GM12878 (cell line): ENCODE data around the gene SLC36A4.

ENCODE experiments used
- BCL11A ChIP-seq: IDR thresholded peaks from 2 replicates; pipeline ENCODE4 v1.6.1; 2011; ENCODE audit warnings: low read depth, low read length
- BRCA1 ChIP-seq: IDR thresholded peaks from 2 replicates; pipeline ENCODE4 v1.6.1; 2011; ENCODE audit warnings: low read depth, low read length, improper control_type of control experiment
- CTCF ChIP-seq, 3 experiments: IDR thresholded peaks in 2 of 3; conservative IDR thresholded peaks in 1 of 3; 2 replicates each; pipeline ENCODE4 v1.5.1; 2011; ENCODE audit warnings: low read depth in 3 of 3, low read length in 3 of 3, mild to moderate bottlenecking in 3 of 3, control low read depth in 2 of 3, moderate library complexity in 2 of 3, inconsistent platforms in 1 of 3, mixed read lengths in 1 of 3; ENCODE audit not compliant: control insufficient read depth in 2 of 3, insufficient read depth in 1 of 3; ENCODE audit errors: extremely low read depth in 1 of 3
- EP300 ChIP-seq, 2 experiments: fragments of 150-350 bp in 1 of 2; IDR thresholded peaks; 2 replicates each; pipeline ENCODE4 v1.6.1; 2011 to 2012; ENCODE audit warnings: low read depth in 2 of 2, low read length in 2 of 2, borderline replicate concordance in 1 of 2, improper control_type of control experiment in 1 of 2, inconsistent platforms in 1 of 2; ENCODE audit not compliant: control insufficient read depth in 1 of 2
- FOXK2 ChIP-seq: fragments of 450-650 bp; IDR thresholded peaks from 2 replicates; pipeline ENCODE4 v1.6.1; 2017; ENCODE audit warnings: mild to moderate bottlenecking, moderate library complexity
- HDAC2 ChIP-seq: fragments of 200-600 bp; sonication (generic); IDR thresholded peaks from 2 replicates; pipeline ENCODE4 v1.6.1; 2017
- IKZF1 ChIP-seq: fragments of 450-650 bp; conservative IDR thresholded peaks from 2 replicates; pipeline ENCODE4 v1.6.1; 2017; ENCODE audit warnings: antibody characterized with exemption, mild to moderate bottlenecking
- IRF3 ChIP-seq: fragments of 450-650 bp; IDR thresholded peaks from 2 replicates; pipeline ENCODE4 v1.6.1; 2014; ENCODE audit warnings: mild to moderate bottlenecking
- MXI1 ChIP-seq: fragments of 150-350 bp; IDR thresholded peaks from 2 replicates; pipeline ENCODE4 v1.6.1; 2011; ENCODE audit warnings: low read depth, mild to moderate bottlenecking, inconsistent platforms, low read length, improper control_type of control experiment
- POLR2A ChIP-seq: IDR thresholded peaks from 2 replicates; pipeline ENCODE4 v1.6.1; 2011; ENCODE audit warnings: low read depth, mild to moderate bottlenecking, low read length
- POLR2AphosphoS5 ChIP-seq: IDR thresholded peaks from 2 replicates; pipeline ENCODE4 v1.6.1; 2011; ENCODE audit warnings: mild to moderate bottlenecking, low read length, inconsistent platforms
- POU2F2 ChIP-seq: IDR thresholded peaks from 3 replicates; pipeline ENCODE4 v1.6.1; 2011; ENCODE audit warnings: low read depth, mild to moderate bottlenecking, low read length, borderline replicate concordance
- USF2 ChIP-seq: IDR thresholded peaks from 2 replicates; pipeline ENCODE4 v1.6.1; 2011; ENCODE audit warnings: low read depth, low read length, improper control_type of control experiment, borderline replicate concordance
- YY1 ChIP-seq: IDR thresholded peaks from 2 replicates; pipeline ENCODE4 v1.6.1; 2011; ENCODE audit warnings: low read depth, mild to moderate bottlenecking, low read length

- TF ChIP-seq POU2F2, result no peak
- no peak for TF ChIP-seq CTCF (IDR thresholded peaks at IDR 0.05 in 2 of 3, conservative IDR thresholded peaks at IDR 0.05 in 1 of 3; ENCODE audit: control insufficient read depth in 2 of 3, extremely low read depth in 1 of 3, insufficient read depth in 1 of 3, low read depth in 3 of 3, low read length in 3 of 3)
- no peak for TF ChIP-seq BCL11A
- TF ChIP-seq POLR2A, result no peak
- no peak for TF ChIP-seq MXI1
- no peak for TF ChIP-seq YY1
- TF ChIP-seq HDAC2, result no peak
- TF ChIP-seq POLR2AphosphoS5, result no peak
- TF ChIP-seq IKZF1, result no peak
- no peak for TF ChIP-seq USF2
- no peak for TF ChIP-seq IRF3
- TF ChIP-seq EP300 (IDR thresholded peaks at IDR 0.05; ENCODE audit: borderline replicate concordance in 1 of 2, control insufficient read depth in 1 of 2, low read depth in 2 of 2, low read length in 2 of 2), result no peak
- TF ChIP-seq FOXK2, result no peak
- no peak for TF ChIP-seq BRCA1
Measured at GRCh38 chr11:93145390-93145915, 52.3 kb downstream of the SLC36A4 start.
